Mucosa of descending colon (tissue), 3 donors: ENCODE data around the gene SMARCC1. TPM values are rescaled to one million over a fixed set of nuclear protein-coding genes. Genes with fewer than 3 reads are reported as not detected.
"Not testable (repeated sequence)": the region's sequence is repeated elsewhere in the genome, so short reads cannot be mapped to it uniquely, and the experiment has no call there.

Source experiments
- ATAC-seq: fragments of 200-7000 bp; cut with Tn5 transposase; one replicate; pipeline ENCODE4 v1.9.1; 2020; ENCODE audit warnings: mild to moderate bottlenecking, moderate library complexity
- DNase-seq, 3 donors: peaks; one replicate each; pipeline ENCODE4 v3.0.0-alpha.2; 2020
- H3K36me3 ChIP-seq: fragments of 200-600 bp; one replicate; pipeline ENCODE4 v1.8.0; 2021; ENCODE audit warnings: low read depth, mild to moderate bottlenecking
- H3K4me1 ChIP-seq: fragments of 200-600 bp; one replicate; pipeline ENCODE4 v1.8.0; 2021; ENCODE audit warnings: low read depth, mild to moderate bottlenecking
- H3K4me3 ChIP-seq: fragments of 200-600 bp; one replicate; pipeline ENCODE4 v1.8.0; 2021; ENCODE audit warnings: mild to moderate bottlenecking
- H3K9me3 ChIP-seq: fragments of 200-600 bp; one replicate; pipeline ENCODE4 v1.8.0; 2021; ENCODE audit warnings: mild to moderate bottlenecking
- intact Hi-C, 2 donors: fragments of 100-400 bp; cut with DNase I in 1 of 2; cut with micrococcal nuclease in 1 of 2; formaldehyde crosslinking; loops; one replicate each; pipeline versions ENCODE4 v1.11.0 to v1.11.1; 2022; cut with DNase I, micrococcal nuclease
- total RNA-seq, 3 donors: library from RNA; stranded (reverse); fragmentation: NEBNext Ultra II Directional in 2 of 3; extraction: Animal tissue kit (Norgen Biotek cat#: 25700) in 2 of 3; gene quantifications; one replicate each; pipeline versions ENCODE4 v1.2.1 to v1.2.4, GENCODE V29; 2021 to 2023
- TF ChIP-seq, protein P1 (sequence below): fragments of 200-600 bp; IDR thresholded peaks from one replicate; pipeline ENCODE4 v1.8.0; 2022; ENCODE audit warnings: antibody characterized with exemption, mild to moderate bottlenecking
- donor health status: DM: no; HTN: no; CAD: no; lungs with moderate emphysema.
- donor health status: DM: no; HTN: no; CAD: no.
- donor health status: DM: no; HTN: yes; CAD: no.

Gene SMARCC1
- total RNA-seq, 3 donors from 2014 or later = 61.5 to 117 (median 71.5) TPM

DNA sequence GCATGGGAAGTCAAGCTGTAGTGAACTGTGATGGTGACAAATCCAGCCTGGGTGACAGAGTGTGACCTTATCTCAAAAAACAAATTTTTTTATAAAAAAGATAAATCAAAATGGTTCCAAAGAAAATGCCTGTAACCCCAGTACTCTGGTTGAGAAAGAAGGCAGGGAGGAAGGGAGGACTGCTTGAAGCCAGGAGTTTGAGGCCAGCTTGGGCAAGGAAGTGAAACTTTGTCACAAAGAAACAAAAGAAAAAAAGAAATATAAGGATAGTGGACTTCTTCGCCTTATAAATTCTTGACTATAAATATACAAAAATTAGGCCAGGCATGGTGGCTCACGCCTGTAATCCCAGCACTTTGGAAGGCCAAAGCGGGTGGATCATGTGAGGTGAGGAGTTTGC, 34.1 kb downstream of the SMARCC1 start:
- Histone ChIP-seq H3K4me3 (no peak overlapping the region), H3K4me1 (no peaks in the 10 kb centered on the region), H3K9me3 (no peaks in the 10 kb centered on the region), H3K36me3 (no peaks in the 10 kb centered on the region)
- no peak for DNase-seq
- TF ChIP-seq, protein P1, sequence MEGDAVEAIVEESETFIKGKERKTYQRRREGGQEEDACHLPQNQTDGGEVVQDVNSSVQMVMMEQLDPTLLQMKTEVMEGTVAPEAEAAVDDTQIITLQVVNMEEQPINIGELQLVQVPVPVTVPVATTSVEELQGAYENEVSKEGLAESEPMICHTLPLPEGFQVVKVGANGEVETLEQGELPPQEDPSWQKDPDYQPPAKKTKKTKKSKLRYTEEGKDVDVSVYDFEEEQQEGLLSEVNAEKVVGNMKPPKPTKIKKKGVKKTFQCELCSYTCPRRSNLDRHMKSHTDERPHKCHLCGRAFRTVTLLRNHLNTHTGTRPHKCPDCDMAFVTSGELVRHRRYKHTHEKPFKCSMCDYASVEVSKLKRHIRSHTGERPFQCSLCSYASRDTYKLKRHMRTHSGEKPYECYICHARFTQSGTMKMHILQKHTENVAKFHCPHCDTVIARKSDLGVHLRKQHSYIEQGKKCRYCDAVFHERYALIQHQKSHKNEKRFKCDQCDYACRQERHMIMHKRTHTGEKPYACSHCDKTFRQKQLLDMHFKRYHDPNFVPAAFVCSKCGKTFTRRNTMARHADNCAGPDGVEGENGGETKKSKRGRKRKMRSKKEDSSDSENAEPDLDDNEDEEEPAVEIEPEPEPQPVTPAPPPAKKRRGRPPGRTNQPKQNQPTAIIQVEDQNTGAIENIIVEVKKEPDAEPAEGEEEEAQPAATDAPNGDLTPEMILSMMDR = no peak
- ATAC-seq = no peak
- intact Hi-C loops = no loop called here

DNA sequence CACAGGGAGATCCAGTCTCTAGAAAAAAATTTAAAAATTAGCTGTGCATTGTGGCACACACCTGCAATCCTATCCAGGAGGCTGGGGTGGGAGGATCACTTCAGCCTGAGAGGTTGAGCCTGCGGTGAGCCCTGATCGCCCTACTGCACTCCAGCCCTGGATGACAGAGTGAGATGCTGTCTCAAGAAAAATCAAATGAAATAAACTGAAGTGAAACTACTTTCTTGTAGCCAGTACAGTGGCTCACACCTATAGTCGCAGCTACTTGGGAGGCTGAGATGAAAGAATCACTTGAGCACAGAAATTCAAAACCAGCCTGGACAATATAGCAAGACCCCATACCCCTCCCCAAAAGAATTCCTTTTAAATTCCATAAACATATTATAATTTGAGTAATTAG, 35.4 kb downstream of the SMARCC1 start:
- TF ChIP-seq, protein P1 = no peak
- H3K36me3 ChIP-seq = no peaks in the 10 kb centered on the region
- no peaks in the 10 kb centered on the region for H3K9me3 ChIP-seq
- intact Hi-C loops = no loop called here
- no peaks in the 10 kb centered on the region for H3K4me1 ChIP-seq
- ATAC-seq (no peak), DNase-seq (no peak)
- H3K4me3 ChIP-seq = no peak overlapping the region

DNA sequence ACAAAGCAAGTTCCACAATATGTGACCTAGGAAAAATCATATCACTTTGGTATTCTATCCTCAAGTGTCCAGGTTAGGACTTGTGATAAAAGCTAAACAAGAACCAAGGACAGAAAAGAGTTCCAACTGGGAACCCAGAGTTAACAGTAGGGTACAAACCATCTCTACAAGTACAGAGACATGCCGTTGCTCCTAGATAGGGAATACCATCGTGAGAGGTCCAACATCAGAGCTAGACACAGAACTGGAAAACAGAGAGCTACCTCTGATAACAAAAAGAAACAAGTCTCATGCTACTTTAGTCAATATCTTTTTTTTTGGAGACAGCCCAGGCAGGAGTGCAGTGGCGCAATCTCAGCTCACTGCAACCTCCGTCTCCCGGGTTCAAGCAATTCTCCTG, 37.8 kb downstream of the SMARCC1 start:
- intact Hi-C loops = no loop called here
- Histone ChIP-seq H3K36me3 (no peaks in the 10 kb centered on the region), H3K4me1 (no peaks in the 10 kb centered on the region), H3K4me3 (no peak overlapping the region), H3K9me3 (no peaks in the 10 kb centered on the region)
- TF ChIP-seq, protein P1 = no peak
- DNase-seq (no peak), ATAC-seq (no peak)

DNA sequence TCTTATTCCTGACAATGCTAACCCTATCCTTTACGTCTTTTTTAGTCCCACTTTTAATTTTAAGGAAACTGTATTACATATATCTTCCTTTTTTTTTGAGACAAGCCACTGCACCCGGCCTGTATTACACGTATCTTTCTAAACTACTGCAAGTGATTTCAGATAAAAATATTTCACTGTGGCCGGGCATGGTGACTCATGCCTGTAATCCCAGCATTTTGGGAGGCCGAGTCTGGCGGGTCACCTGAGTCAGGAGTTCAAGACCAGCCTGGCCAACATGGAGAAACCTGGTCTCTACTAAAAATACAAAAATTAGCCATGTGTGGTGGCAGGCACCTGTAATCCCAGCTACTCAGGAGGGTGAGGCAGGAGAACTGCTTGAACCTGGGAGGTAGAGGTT, 38.3 kb downstream of the SMARCC1 start:
- ATAC-seq, H3K9me3 ChIP-seq, intact Hi-C loops: not testable (repeated sequence)

DNA sequence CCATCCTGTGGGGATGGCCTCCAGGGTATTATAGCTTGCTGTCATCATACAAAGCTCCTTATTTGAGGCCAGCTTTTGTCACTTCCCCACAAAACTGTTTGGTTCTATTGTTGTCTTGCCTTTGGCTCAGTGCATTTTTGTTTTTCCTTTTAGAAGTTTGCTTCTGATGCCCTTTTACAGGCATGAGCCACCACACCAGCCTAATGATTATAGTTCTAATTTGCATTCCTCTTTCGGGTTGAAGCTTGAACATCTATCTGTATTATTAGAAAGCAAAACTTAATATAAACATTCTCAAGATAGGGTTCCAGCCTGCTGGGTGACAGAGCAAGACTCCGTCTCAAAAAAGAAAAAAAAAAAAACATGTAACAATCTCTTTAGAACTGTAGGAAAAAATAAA, 39.8 kb downstream of the SMARCC1 start:
- no peaks in the 10 kb centered on the region for H3K9me3 ChIP-seq
- no peaks in the 10 kb centered on the region for H3K4me1 ChIP-seq
- no peak for ATAC-seq
- H3K36me3 ChIP-seq = no peaks in the 10 kb centered on the region
- intact Hi-C loops = no loop called here
- no peak overlapping the region for H3K4me3 ChIP-seq
- DNase-seq = no peak
- TF ChIP-seq, protein P1 = no peak

More for the DNA sequence above, 38.3 kb downstream of the SMARCC1 start:
- not testable (repeated sequence) for H3K4me1 ChIP-seq, H3K4me3 ChIP-seq, DNase-seq, H3K36me3 ChIP-seq

DNA sequence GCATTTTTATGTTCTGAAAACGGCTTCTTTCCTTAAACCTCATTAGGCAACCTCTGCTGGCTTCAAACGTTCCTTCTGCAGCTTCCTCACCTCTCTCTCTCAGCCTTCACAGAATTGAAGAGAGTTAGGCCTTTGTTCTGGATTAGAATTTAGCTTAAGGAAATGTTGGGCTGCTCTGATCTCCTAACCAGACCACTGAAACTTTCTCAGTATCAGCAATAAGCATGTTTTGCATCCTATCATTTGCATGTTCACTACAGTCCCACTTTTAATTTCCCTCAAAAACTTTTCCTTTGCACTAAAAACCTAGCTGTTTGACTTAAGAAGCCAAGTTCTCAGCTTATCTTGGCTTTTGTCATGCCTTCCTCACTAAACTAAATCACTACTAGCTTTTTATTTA, 49.5 kb downstream of the SMARCC1 start:
- Histone ChIP-seq H3K36me3 (peaks cover 4% of the 10 kb centered on the region), H3K4me3 (no peak overlapping the region), H3K4me1 (no peaks in the 10 kb centered on the region), H3K9me3 (no peaks in the 10 kb centered on the region)
- ATAC-seq (no peak), DNase-seq (no peak)
- TF ChIP-seq, protein P1 = no peak
- intact Hi-C loops = no loop called here
